Esophagus squamous epithelium (tissue), 4 donors: Measurements from ENCODE around the gene PKD1.

Experiments used
- POLR2A ChIP-seq, 4 donors: fragments of 450-650 bp; IDR thresholded peaks; one replicate each; pipeline ENCODE4 v1.6.1; 2017; ENCODE audit warnings: antibody characterized with exemption in 4 of 4, mild to moderate bottlenecking in 4 of 4, moderate library complexity in 3 of 4
- TF ChIP-seq, protein P1 (sequence below), 6 experiments: fragments of 450-650 bp in 4 of 6; fragments of 200-600 bp in 2 of 6; sonication (generic) in 2 of 6; IDR thresholded peaks; one replicate each; pipeline ENCODE4 v1.5.1; 2016 to 2019; ENCODE audit warnings: antibody characterized with exemption in 6 of 6, mild to moderate bottlenecking in 4 of 6, moderate library complexity in 4 of 6

DNA sequence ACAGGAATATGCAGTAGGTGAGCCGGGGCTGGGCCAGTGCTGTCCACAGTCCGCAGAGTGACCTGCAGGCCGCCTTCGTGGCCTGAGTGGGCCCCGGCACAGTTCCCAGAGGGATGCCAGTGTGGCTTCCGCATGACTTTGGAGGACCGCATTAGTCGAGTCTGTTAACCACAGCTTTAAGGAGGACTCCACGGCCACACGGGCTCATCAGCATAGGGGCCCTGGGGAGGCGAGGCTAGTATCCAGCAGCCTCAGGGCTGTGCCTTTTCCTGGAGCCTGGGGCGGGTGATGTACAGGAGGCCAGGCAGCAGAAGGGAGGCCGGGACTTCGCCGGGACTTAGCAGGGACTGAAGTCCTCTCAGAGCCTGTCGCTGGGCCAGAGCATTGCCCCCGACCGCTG is 74.7 kb downstream of the PKD1 start:
- TF ChIP-seq, protein P1, sequence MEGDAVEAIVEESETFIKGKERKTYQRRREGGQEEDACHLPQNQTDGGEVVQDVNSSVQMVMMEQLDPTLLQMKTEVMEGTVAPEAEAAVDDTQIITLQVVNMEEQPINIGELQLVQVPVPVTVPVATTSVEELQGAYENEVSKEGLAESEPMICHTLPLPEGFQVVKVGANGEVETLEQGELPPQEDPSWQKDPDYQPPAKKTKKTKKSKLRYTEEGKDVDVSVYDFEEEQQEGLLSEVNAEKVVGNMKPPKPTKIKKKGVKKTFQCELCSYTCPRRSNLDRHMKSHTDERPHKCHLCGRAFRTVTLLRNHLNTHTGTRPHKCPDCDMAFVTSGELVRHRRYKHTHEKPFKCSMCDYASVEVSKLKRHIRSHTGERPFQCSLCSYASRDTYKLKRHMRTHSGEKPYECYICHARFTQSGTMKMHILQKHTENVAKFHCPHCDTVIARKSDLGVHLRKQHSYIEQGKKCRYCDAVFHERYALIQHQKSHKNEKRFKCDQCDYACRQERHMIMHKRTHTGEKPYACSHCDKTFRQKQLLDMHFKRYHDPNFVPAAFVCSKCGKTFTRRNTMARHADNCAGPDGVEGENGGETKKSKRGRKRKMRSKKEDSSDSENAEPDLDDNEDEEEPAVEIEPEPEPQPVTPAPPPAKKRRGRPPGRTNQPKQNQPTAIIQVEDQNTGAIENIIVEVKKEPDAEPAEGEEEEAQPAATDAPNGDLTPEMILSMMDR (IDR thresholded peaks at IDR 0.05), result no peak
- no peak for TF ChIP-seq POLR2A (IDR thresholded peaks at IDR 0.05)
